ENCODE measurements around the gene PXT1.
A peak's percentile ranks its signal among the peaks of the same experiment; 100 is the strongest.

The PXT1 gene

DNA sequence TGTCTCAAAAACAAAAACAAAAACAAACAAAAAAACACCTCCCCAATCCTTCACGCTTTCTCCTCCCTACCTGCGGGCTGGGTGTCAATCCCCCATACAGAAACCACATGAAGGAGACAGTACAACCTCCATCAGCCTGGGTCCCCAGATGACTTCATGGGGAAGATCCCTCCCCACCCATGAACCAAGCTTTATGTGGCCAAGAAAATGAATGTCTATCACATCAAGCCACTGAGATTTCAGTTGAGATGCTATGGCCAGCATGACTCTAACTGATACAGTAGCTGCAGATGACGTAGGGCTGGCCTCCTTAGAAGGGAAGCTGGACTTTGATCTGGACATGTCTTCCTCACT is 84.8 kb downstream of the PXT1 start:
- TF ChIP-seq, protein P1, sequence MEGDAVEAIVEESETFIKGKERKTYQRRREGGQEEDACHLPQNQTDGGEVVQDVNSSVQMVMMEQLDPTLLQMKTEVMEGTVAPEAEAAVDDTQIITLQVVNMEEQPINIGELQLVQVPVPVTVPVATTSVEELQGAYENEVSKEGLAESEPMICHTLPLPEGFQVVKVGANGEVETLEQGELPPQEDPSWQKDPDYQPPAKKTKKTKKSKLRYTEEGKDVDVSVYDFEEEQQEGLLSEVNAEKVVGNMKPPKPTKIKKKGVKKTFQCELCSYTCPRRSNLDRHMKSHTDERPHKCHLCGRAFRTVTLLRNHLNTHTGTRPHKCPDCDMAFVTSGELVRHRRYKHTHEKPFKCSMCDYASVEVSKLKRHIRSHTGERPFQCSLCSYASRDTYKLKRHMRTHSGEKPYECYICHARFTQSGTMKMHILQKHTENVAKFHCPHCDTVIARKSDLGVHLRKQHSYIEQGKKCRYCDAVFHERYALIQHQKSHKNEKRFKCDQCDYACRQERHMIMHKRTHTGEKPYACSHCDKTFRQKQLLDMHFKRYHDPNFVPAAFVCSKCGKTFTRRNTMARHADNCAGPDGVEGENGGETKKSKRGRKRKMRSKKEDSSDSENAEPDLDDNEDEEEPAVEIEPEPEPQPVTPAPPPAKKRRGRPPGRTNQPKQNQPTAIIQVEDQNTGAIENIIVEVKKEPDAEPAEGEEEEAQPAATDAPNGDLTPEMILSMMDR (IDR thresholded peaks at IDR 0.05; ENCODE audit: insufficient read depth, low read depth, low read length, missing control alignments), result no peak
- H3K4me3 ChIP-seq (ENCODE audit: low read depth, low read length), result no peak overlapping the region
- peak; percentile 64 for DNase-seq (ENCODE audit: low read depth)

DNA sequence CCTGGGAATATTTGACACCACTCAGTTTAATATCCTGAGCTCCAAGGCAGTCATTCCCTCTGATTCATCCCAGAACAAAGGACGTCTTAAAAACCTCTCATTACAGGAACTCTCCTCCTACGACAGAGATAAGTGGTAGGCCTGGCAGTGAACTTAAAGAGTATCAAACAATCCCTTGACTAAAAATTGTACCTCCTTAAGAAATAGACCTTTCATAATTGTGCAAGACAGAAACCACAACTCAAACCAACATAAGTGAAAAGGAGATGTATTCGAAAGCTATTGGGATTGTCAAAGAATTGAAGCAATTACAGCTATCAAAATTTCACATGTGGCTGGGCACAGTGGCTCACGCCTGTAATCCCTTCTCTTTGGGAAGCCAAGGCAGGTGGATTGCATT is 86.8 kb downstream of the PXT1 start:
- DNase-seq (ENCODE audit: low read depth), result peak; percentile 39
- TF ChIP-seq, protein P1 (IDR thresholded peaks at IDR 0.05; ENCODE audit: insufficient read depth, low read depth, low read length, missing control alignments), result no peak
- H3K4me3 ChIP-seq (ENCODE audit: low read depth, low read length), result no peak overlapping the region

DNA sequence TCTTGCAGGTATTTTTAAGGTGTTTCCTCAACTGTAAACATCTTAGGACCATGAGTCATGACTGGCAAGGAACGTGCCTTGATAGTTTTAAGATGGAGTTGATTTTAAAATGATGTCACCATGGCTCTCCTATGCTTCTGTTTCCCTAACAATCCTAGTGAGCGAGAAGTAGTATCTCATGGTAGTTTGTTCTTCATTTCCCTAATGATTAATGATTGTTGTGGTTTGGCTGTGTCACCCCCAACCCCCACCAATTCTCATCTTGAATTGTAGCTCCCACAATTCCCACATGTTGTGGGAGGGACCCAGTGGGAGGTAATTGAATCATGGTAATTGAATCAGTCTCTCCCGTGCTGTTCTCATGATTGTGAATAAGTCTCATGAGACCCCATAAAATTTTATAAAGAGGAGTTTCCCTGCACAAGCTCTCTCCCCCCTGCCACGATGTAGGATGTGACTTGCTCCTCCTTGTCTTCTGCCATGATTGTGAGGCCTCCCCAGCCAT is 89.2 kb downstream of the PXT1 start:
- TF ChIP-seq, protein P1 (IDR thresholded peaks at IDR 0.05; ENCODE audit: insufficient read depth, low read depth, low read length, missing control alignments), result no peak
- no peak for DNase-seq (ENCODE audit: low read depth)
- H3K4me3 ChIP-seq (ENCODE audit: low read depth, low read length), result no peak overlapping the region

DNA sequence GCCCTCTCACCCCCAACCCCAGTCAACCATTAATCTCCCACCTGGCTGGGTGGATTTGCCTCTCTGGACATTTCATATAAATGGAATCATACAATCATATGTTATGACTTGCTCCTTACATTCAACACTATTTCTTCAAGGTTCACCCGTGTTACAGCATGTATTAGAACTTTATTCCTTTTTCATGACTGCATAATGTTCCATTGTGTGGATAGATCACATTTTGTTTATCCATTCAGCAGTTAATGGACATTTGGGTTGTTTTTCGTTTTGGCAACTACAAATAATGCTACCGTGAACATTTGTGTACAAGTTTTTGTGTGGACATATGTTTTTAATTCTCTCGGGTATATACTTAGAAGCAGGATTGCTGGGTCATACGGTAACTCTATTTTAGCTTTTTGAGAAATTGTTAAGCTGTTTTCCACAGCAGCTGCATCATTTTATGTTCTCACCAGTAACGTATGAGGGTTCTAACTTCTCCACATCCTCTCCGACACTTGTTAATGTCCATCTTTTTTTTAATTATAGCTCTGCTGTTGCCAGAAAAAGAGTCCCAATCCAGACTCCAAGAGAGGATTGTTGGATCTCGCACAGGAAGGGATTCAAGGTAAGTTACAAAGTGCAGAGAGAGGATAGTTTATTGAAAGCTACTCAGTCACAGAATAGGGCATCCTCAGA is 90.0 kb downstream of the PXT1 start:
- no peak for DNase-seq (ENCODE audit: low read depth)
- no peak overlapping the region for H3K4me3 ChIP-seq (ENCODE audit: low read depth, low read length)
- TF ChIP-seq, protein P1 (IDR thresholded peaks at IDR 0.05; ENCODE audit: insufficient read depth, low read depth, low read length, missing control alignments), result no peak

DNA sequence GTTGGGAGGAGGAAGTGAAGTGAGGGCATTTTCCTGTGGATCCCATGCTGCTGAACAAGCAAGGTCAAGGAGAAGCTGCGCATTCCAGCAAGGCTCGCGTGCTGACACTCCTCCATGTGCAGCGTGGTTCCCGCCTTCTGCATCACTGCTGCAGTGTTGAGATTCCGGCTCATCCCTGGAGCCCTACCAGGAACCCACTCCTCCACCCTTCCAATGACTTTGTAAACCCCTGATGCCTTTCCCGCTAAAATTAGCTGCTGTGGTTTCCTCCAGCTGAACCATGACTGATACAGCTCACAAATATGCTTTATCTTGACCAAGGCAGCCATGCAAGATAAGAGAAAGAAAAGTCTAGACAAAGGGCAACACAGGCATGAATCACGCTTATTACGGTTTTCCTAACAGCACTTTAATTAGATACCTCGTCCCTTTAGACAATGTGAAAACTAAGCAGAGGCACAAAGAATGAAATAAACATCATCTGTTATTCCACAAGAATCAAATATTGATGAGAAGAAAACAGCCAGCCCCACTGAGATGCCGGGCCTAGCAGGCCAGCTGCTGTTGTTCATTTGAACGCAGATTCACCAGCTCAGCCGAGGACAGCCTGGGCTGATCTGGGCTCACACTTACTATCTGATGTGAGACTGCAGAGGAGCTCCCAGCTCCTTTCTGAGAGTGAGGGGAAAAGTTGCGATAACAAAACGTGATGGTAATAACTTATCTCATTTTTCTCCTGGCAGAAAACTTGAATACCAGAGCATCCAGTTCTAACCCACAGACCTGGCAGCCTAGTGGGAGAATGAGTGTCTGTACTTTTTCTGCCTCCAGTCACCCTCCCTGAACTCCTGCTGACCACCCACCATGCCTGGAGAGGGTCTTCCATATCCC is 91.7 kb downstream of the PXT1 start:
- no peak overlapping the region for H3K4me3 ChIP-seq (ENCODE audit: low read depth, low read length)
- no peak for DNase-seq (ENCODE audit: low read depth)
- TF ChIP-seq, protein P1 (IDR thresholded peaks at IDR 0.05; ENCODE audit: insufficient read depth, low read depth, low read length, missing control alignments), result no peak

DNA sequence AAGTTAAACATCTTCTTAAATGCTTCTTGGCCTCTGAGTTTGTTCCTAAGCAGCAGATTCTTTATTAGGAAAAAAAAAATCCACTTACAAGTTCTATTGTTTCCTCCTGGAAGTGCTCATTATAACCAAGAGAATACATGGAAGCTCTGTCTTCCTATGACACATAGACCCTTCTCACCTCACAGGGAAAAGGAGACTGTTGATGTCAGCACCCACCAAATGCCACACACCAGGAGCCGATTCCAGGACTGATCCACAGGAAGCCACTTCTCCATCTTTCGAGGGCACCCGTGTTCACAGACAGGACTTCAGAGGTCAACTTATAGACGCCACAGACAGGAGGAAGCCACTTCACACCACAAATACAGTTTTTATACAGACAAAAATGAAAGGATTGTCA is 92.6 kb downstream of the PXT1 start:
- TF ChIP-seq, protein P1 (IDR thresholded peaks at IDR 0.05; ENCODE audit: insufficient read depth, low read depth, low read length, missing control alignments), result no peak
- no peak for DNase-seq (ENCODE audit: low read depth)

More for the DNA sequence above, 92.6 kb downstream of the PXT1 start:
- no peak overlapping the region for H3K4me3 ChIP-seq (ENCODE audit: low read depth, low read length)

Measured in GM12865 (cell line).